ENCODE data around the gene POU3F1. TPM values are rescaled to one million over a fixed set of nuclear protein-coding genes. Genes with fewer than 3 reads are reported as not detected.

Gene POU3F1
- total RNA-seq, 1 experiment from 2014 or later, result not detected

DNA sequence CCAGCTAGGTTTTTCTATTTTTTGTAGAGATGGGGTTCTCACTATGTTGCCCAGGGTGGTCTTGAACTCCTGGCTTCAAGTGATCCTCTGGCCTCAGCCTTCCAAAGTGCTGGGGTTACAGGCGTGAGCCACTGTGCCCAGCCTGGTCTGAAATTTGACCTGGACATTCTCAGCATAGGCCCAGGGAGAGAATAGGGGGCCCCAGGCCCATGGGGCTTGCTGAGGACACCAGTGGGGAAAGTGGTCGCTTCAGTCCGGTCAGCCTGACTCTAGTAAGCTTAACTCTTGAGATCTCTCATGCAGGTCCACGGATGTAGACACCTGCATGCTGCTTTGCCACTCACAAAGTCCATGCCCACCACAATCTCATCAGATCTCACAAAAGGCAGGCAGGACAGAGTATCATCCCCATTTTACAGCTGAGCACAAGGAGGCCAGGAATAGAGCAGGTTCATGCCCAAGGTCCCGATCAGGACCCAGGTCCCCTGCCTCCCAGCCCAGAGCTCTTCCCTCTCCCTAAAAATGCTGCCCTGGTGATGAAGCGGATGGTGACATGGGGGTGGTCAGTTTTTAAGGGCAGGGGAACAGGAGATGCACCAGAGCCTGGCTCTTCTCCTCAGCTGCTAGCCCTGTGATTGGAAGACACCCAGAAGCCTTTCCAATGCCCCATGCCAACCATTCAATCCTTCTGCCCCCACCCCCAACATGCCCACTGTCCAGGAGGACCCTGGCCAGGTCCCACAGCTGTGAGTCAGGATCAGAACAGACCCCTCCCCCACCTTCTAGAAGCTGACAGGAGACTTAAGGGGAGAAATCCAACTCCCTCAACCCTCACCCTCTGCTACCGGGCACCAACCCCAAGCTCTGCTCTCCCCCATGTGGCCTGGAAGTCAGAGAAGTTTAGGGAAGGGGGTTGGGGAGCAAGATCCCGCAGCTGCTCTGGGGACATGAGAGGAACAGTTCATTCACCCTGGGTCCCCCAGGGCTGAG, 43.0 kb downstream of the POU3F1 start:
- CTCF ChIA-PET, result no interaction called here

GRCh38 chr1:38000529-38001455, 45.8 kb downstream of the POU3F1 start:
- ChIA-PET POLR2A (ENCODE audit: unreplicated experiment) (no interaction called here), CTCF (interaction anchor here (0.6 kb wide), 1 partner anchor 18 kb away, joined by 8 read pairs; no protein-coding TSS in a partner anchor)
- Histone ChIP-seq H3K4me1 (ENCODE audit: insufficient read depth, low read length) (peaks cover 36% of the 10 kb centered on the region), H3K27me3 (ENCODE audit: low read length) (no peaks in the 10 kb centered on the region), H3K9ac (ENCODE audit: low read length) (no peak overlapping the region), H2AFZ (ENCODE audit: low read length) (peak overlapping the region; percentile 31; the same call in 1 of the 2 replicates), H3F3A (ENCODE audit: low read length, unreplicated experiment) (no peaks in the 10 kb centered on the region), H3K27ac (ENCODE audit: low read length) (peak overlapping the region; percentile 52), H3K4me2 (ENCODE audit: low read length) (peak overlapping the region; percentile 64), H3K79me2 (ENCODE audit: low read length) (peaks cover 15% of the 10 kb centered on the region; the same call in 1 of the 2 replicates), H3K4me3 (ENCODE audit: low read length) (no peak overlapping the region), H3K36me3 (ENCODE audit: low read depth, low read length) (no peaks in the 10 kb centered on the region; the same call in 1 of the 2 replicates), H3K9me3 (ENCODE audit: low read length) (no peaks in the 10 kb centered on the region), H3K9me2 (replicated peaks; ENCODE audit: low read length) (no peaks in the 10 kb centered on the region), H4K20me1 (ENCODE audit: low read length) (no peaks in the 10 kb centered on the region)
- BruUV-seq (replicated peaks), result no TSS peak
- intact Hi-C loops (cut with micrococcal nuclease), result no loop called here
- TF ChIP-seq CTCF (conservative IDR thresholded peaks at IDR 0.05; ENCODE audit: low read depth, low read length) (no peak), EZH2 (IDR thresholded peaks at IDR 0.05; ENCODE audit: low read length, unreplicated experiment) (no peak), EZH2phosphoT487 (IDR thresholded peaks at IDR 0.05; ENCODE audit: borderline replicate concordance, low read length) (no peak)
- peak; percentile 32 for DNase-seq
- peak; percentile 40 for ATAC-seq

More for the DNA sequence above, 43.0 kb downstream of the POU3F1 start:
- Histone ChIP-seq H3K27me3 (ENCODE audit: low read length) (no peaks in the 10 kb centered on the region), H3K9me2 (replicated peaks; ENCODE audit: low read length) (no peaks in the 10 kb centered on the region), H3K4me1 (ENCODE audit: insufficient read depth, low read length) (peaks cover 36% of the 10 kb centered on the region), H2AFZ (ENCODE audit: low read length) (no peak overlapping the region), H3K4me2 (ENCODE audit: low read length) (peak overlapping the region; percentile 98; the same call in 1 of the 2 replicates), H4K20me1 (ENCODE audit: low read length) (no peaks in the 10 kb centered on the region), H3K9me3 (ENCODE audit: low read length) (no peaks in the 10 kb centered on the region), H3K9ac (ENCODE audit: low read length) (no peak overlapping the region), H3F3A (ENCODE audit: low read length, unreplicated experiment) (no peaks in the 10 kb centered on the region), H3K27ac (ENCODE audit: low read length) (no peak overlapping the region), H3K79me2 (ENCODE audit: low read length) (peaks cover 15% of the 10 kb centered on the region; the same call in 1 of the 2 replicates), H3K36me3 (ENCODE audit: low read depth, low read length) (no peaks in the 10 kb centered on the region), H3K4me3 (ENCODE audit: low read length) (peak overlapping the region; percentile 75; the same call in 1 of the 2 replicates)
- no peak for ATAC-seq
- DNase-seq, result no peak
- no TSS peak for BruUV-seq (replicated peaks)
- POLR2A ChIA-PET (ENCODE audit: unreplicated experiment), result no interaction called here
- no peak for TF ChIP-seq CTCF (conservative IDR thresholded peaks at IDR 0.05; ENCODE audit: low read depth, low read length)
- TF ChIP-seq EZH2phosphoT487 (IDR thresholded peaks at IDR 0.05; ENCODE audit: borderline replicate concordance, low read length), result no peak
- no peak for TF ChIP-seq EZH2 (IDR thresholded peaks at IDR 0.05; ENCODE audit: low read length, unreplicated experiment)
- intact Hi-C loops (cut with micrococcal nuclease), result no loop called here
